Body of pancreas (tissue), 4 donors: Measurements from ENCODE around the gene MAN1A2.

Source experiments
- POLR2A ChIP-seq, 3 donors: fragments of 450-650 bp; IDR thresholded peaks; one replicate each; pipeline ENCODE4 v1.6.1; 2016; ENCODE audit warnings: antibody characterized with exemption in 3 of 3, mild to moderate bottlenecking in 2 of 3
- TF ChIP-seq, protein P1 (sequence below), 7 experiments: fragments of 450-650 bp in 4 of 7; fragments of 200-600 bp in 3 of 7; sonication (generic) in 3 of 7; IDR thresholded peaks; one replicate each; pipeline ENCODE4 v1.5.1; 2016 to 2019; ENCODE audit warnings: antibody characterized with exemption in 7 of 7

DNA sequence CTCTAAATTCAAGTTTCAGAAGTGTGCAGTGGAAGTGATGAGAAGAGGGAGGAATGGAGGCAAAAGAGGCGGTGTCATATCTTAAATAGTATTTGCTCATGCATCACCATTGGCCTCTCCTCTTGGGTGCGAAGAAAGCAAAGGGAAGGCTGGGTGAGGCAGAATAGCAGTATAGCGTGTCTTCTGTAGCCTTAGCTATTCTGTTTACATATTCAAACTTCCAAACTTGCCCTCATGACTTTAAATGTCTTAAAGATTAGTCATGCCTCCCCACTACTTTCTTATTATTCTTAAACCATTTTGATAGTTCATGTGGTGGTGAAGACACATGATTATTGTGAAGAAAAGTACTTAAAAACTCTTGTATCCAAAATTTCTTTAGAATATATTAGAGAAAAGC is 134.0 kb downstream of the MAN1A2 start:
- TF ChIP-seq, protein P1, sequence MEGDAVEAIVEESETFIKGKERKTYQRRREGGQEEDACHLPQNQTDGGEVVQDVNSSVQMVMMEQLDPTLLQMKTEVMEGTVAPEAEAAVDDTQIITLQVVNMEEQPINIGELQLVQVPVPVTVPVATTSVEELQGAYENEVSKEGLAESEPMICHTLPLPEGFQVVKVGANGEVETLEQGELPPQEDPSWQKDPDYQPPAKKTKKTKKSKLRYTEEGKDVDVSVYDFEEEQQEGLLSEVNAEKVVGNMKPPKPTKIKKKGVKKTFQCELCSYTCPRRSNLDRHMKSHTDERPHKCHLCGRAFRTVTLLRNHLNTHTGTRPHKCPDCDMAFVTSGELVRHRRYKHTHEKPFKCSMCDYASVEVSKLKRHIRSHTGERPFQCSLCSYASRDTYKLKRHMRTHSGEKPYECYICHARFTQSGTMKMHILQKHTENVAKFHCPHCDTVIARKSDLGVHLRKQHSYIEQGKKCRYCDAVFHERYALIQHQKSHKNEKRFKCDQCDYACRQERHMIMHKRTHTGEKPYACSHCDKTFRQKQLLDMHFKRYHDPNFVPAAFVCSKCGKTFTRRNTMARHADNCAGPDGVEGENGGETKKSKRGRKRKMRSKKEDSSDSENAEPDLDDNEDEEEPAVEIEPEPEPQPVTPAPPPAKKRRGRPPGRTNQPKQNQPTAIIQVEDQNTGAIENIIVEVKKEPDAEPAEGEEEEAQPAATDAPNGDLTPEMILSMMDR (IDR thresholded peaks at IDR 0.05) = no peak
- no peak for TF ChIP-seq POLR2A (IDR thresholded peaks at IDR 0.05)
